Myocyte (in vitro differentiated cells): ENCODE data around the gene C2CD4C. TPM values are rescaled to one million over a fixed set of nuclear protein-coding genes. Genes with fewer than 3 reads are reported as not detected.
"Not testable (repeated sequence)": the region's sequence is repeated elsewhere in the genome, so short reads cannot be mapped to it uniquely, and the experiment has no call there.

ENCODE experiments used
- DNase-seq: peaks from one replicate; pipeline ENCODE4 v3.0.0-alpha.2; 2012; ENCODE audit warnings: low read depth
- total RNA-seq: library from RNA; depleted of rRNA; stranded (reverse); fragments of >200 nt; gene quantifications from 2 replicates; pipeline ENCODE4 v1.2.3, GENCODE V29; 2014

The C2CD4C gene
- total RNA-seq, 1 donor from 2014 or later, result 0.11 TPM

DNA sequence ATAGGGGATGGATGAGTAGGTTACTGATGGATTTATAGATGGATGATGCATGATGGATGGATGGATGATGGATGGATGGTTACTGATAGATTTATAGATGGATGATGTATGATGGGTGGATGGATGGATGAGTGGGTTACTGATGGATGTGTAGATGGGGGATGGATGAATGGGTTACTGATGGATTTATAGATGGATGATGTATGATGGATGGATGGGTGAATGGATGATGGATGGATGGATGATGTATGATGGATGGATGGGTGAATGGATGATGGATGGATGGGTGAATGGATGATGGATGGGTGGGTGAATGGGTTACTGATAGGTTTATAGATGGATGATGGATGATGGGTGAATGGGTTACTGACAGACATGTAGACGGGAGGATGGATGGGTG lies 6.3 kb upstream of the C2CD4C start:
- DNase-seq, result no peak

DNA sequence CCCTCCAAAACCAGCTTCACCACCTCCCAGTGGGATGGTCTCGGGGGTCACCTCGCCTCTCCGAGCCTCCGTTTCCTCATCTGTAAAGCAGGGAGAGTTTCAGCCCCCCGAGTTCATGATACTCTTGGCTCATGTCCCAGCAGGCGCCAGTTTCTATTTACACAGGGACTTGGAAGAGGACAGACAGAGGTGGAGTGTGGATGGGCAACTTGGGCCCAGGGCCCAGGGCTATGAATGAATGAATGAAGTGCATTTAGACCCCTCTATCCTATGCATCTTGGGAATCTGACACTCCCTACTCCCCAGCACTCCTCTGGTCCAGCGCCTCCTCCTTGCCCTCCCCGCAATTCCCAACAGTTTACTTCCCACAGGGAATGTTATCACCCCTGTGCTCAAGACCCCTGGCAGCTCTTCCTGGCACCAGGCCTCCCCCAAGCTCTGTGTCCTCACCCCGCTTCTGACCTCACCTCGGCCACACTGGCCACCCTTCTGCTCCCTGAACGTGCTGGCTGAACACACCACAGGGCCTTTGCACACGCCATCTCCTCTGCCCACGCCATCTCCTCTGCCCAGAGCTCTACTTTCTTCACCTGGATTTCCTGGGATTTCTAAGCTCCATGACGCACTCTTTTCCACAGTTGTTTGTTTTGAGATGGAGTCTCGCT lies 4.9 kb upstream of the C2CD4C start:
- DNase-seq, result no peak

- DNase-seq, result no peak
Observed at GRCh38 chr19:412356-413355, 3.7 kb upstream of the C2CD4C start.

GRCh38 chr19:411723-412355 lies 2.9 kb upstream of the C2CD4C start:
- no peak for DNase-seq

GRCh38 chr19:411121-411722 lies 2.3 kb upstream of the C2CD4C start:
- DNase-seq, result not testable (repeated sequence)

GRCh38 chr19:410243-410781 lies 1.4 kb upstream of the C2CD4C start:
- DNase-seq, result no peak

DNA sequence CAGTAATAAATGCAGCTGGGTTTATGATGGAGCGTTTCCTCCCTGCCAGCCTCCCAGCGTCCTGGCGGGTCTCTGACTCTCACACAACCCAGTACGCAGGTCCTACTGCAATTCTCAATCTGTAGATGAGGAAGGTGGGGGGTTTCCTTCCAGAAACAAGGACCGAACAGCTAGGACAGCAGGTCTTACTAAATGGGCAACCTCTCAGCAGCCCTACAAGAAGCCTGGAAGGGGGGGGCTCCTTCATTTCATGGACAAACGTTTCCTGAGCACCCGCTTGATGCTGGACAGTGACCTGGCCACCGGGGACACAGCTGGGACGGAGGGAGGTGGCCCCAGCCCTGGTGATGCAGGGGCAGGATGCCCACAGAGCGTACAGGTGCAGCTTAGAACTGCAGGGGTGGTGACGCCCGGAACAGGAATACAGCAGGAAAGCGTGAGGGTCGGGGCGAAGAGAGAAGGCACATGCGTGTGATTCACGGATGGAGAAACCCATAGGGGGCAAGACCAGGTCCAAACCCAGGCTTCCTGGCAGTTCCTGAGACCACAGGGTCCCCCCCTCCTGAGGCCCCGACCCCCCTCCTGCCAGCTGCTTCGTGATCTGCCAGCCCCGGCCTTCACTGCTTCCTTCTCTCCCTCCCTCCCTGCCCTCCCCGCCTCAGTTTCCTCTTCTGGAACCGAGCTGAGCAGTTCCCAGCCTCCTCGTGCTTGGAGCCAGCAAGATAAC lies 732 bp upstream of the C2CD4C start:
- DNase-seq, result no peak

DNA sequence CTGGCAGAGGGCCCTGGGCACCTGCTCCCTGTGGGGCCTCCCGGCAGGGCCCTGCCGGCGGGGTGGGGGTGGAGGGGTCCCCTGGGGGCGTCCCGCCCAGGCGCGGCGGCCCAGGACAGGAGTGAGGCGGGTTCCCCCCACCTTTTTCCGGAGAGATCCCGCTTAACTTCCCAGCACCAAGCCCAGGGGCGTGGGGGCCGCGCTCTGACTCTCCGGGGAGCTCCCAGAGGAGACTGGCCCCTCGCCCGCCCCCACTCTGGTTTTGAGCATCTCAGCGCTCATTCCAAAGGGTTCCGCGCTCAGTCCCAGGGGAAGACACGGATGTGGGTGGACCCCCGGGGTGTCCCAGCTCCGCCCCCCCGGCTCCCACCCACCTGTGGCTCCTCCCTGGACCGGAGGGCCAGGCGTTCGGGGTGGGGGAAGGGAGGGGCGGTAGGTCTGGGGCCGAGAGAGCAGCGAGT lies 476 bp downstream of the C2CD4C start:
- DNase-seq, result no peak

- DNase-seq, result no peak
Observed at GRCh38 chr19:407511-408440, 1.2 kb downstream of the C2CD4C start.

- DNase-seq, result no peak
Observed at GRCh38 chr19:406971-407510, 1.9 kb downstream of the C2CD4C start.

- DNase-seq, result no peak
Observed at GRCh38 chr19:406135-406781, 2.7 kb downstream of the C2CD4C start.

GRCh38 chr19:405121-405965 lies 3.6 kb downstream of the C2CD4C start:
- no peak for DNase-seq

DNA sequence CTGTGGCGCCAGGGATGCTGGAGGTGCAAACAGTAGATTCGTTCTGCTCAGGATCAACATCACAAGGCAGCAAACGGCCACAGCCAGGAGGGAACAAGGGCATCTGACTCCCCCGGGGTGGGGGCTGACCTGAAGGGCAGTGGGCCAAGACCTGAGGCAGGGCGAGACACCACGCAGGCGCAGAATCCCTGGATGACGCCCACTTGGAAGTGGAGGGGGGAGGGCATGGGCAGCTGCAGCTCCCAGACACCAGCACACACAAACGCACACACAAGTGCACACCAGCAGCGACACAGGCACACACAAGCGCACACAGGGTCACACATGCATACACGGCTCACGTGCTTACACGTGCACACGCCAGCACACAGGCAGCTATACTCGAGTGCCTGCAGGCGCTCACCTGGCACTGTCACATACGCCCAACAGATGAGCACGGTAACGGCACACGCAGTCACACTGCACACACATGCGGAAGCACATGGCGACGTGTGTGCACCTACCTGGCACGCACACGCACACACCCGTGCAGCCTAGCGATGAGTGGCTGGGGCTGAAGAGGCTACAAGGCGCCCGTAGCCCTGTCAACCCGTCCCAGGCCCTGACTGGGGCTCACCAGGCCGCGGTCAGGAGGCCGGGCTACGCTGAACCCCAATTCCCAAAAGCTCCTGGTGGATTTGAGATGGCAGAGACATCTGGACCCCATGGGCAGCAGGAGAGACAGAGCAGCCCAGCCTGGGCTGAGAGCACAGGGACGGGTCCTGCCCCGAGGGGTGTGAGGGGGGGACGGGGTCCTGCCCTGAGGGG lies 5.5 kb downstream of the C2CD4C start:
- no peak for DNase-seq

- DNase-seq, result no peak
Observed at GRCh38 chr19:402786-403185, 6.2 kb downstream of the C2CD4C start.

GRCh38 chr19:401866-402511 lies 7.0 kb downstream of the C2CD4C start:
- no peak for DNase-seq
